ENCODE results near the gene CCSER1.

Gene CCSER1

DNA sequence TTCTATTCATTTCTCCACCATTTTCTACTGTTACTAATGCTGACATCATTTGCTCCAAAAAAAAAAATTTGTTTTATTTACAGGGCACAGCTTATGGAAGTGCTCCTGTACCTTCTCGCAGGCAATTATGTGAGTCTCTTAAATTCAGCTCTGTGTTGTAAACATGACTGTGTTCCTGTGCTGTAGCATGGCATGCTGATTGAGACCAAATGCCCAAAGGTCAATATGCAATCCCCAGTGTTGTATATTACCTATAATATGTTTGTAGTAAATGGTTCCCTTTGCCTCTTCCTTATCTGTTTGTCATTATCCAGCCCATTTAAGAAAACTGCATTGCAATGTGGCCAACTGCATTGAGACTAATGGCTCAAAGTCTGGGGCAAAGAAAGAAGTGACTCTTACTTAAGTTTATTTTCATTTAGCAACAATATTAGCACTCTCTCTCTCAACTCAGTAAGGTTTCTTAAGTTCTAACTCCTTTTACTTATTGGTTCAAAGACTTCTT is 1156.6 kb downstream of the CCSER1 start:
- Histone ChIP-seq H3K9ac (ENCODE audit: low read depth, low read length, poor library complexity) (no peak overlapping the region), H3K18ac (ENCODE audit: low read length) (no peak overlapping the region), H2AFZ (ENCODE audit: low read length) (no peak overlapping the region), H3K27me3 (ENCODE audit: control insufficient read depth in 3 of 3, insufficient read depth in 3 of 3, low read depth in 1 of 3, low read length in 3 of 3) (no peaks in the 10 kb centered on the region), H3K14ac (ENCODE audit: low read length) (no peak overlapping the region), H3K9me3 (replicated peaks in 1 of 2; ENCODE audit: control insufficient read depth in 2 of 2, insufficient read depth in 1 of 2, low read depth in 1 of 2, low read length in 2 of 2) (no peaks in the 10 kb centered on the region), H3K4me3 (ENCODE audit: low read length in 2 of 2) (no peak overlapping the region), H3K27ac (replicated peaks; ENCODE audit: low read length) (no peak overlapping the region), H2AK5ac (ENCODE audit: low read depth, low read length) (no peak overlapping the region), H4K91ac (ENCODE audit: low read depth, low read length, poor library complexity) (no peak overlapping the region), H2BK12ac (ENCODE audit: low read length) (no peak overlapping the region), H2BK5ac (ENCODE audit: low read length) (no peak overlapping the region), H2BK120ac (ENCODE audit: low read depth, low read length) (no peak overlapping the region), H3K23ac (ENCODE audit: low read depth, low read length, poor library complexity) (no peak overlapping the region), H3K4me1 (ENCODE audit: control insufficient read depth in 2 of 2, insufficient read depth in 1 of 2, low read depth in 1 of 2, low read length in 2 of 2) (no peaks in the 10 kb centered on the region), H4K8ac (ENCODE audit: low read depth, low read length) (no peak overlapping the region), H3K4ac (ENCODE audit: low read length) (no peak overlapping the region), H3K79me1 (ENCODE audit: low read depth, low read length) (no peaks in the 10 kb centered on the region), H2BK15ac (ENCODE audit: low read length) (no peak overlapping the region), H3K4me2 (ENCODE audit: insufficient read depth, low read length, poor library complexity, severe bottlenecking) (no peak overlapping the region), H3K36me3 (replicated peaks in 1 of 2; ENCODE audit: control insufficient read depth in 2 of 2, insufficient read depth in 2 of 2, low read length in 2 of 2) (no peaks in the 10 kb centered on the region)
- WGBS, 2 donors (ENCODE audit: extremely low coverage in 2 of 2, insufficient read length in 2 of 2, insufficient replicate concordance in 1 of 2): no CpG with 5 or more reads among the region's 1 CpG
- DNase-seq (ENCODE audit: low spot score): no peak

DNA sequence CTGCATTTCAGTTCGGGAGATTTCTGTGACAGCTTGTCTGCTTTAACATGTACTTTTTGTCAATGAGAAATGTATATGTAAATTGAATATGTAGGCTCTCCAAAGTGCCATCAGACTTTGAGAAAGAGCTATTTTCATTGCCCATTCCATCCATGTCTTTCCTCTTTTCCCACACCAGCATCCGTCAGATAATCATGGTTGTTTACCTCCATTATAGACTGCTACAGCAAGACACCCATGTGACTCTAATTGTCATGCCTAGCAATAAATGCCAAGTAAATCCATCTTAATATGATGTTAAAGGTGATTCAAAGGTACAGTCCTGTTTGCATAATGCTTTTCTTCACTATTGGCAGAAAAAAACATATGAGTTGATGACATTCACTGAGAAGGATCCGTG is 1157.3 kb downstream of the CCSER1 start:
- Histone ChIP-seq H3K4me1 (ENCODE audit: control insufficient read depth in 2 of 2, insufficient read depth in 1 of 2, low read depth in 1 of 2, low read length in 2 of 2) (no peaks in the 10 kb centered on the region), H3K36me3 (replicated peaks in 1 of 2; ENCODE audit: control insufficient read depth in 2 of 2, insufficient read depth in 2 of 2, low read length in 2 of 2) (no peaks in the 10 kb centered on the region), H3K27me3 (ENCODE audit: control insufficient read depth in 3 of 3, insufficient read depth in 3 of 3, low read depth in 1 of 3, low read length in 3 of 3) (no peaks in the 10 kb centered on the region), H3K9ac (ENCODE audit: low read depth, low read length, poor library complexity) (no peak overlapping the region), H3K4ac (ENCODE audit: low read length) (no peak overlapping the region), H2BK5ac (ENCODE audit: low read length) (no peak overlapping the region), H3K79me1 (ENCODE audit: low read depth, low read length) (no peaks in the 10 kb centered on the region), H3K4me3 (ENCODE audit: low read length in 2 of 2) (no peak overlapping the region), H3K9me3 (replicated peaks in 1 of 2; ENCODE audit: control insufficient read depth in 2 of 2, insufficient read depth in 1 of 2, low read depth in 1 of 2, low read length in 2 of 2) (no peaks in the 10 kb centered on the region), H2AK5ac (ENCODE audit: low read depth, low read length) (no peak overlapping the region), H3K14ac (ENCODE audit: low read length) (no peak overlapping the region), H2BK15ac (ENCODE audit: low read length) (no peak overlapping the region), H3K4me2 (ENCODE audit: insufficient read depth, low read length, poor library complexity, severe bottlenecking) (no peak overlapping the region), H3K23ac (ENCODE audit: low read depth, low read length, poor library complexity) (no peak overlapping the region), H3K18ac (ENCODE audit: low read length) (no peak overlapping the region), H2BK120ac (ENCODE audit: low read depth, low read length) (no peak overlapping the region), H4K91ac (ENCODE audit: low read depth, low read length, poor library complexity) (no peak overlapping the region), H2AFZ (ENCODE audit: low read length) (no peak overlapping the region), H4K8ac (ENCODE audit: low read depth, low read length) (no peak overlapping the region), H3K27ac (replicated peaks; ENCODE audit: low read length) (no peak overlapping the region), H2BK12ac (ENCODE audit: low read length) (no peak overlapping the region)
- DNase-seq (ENCODE audit: low spot score): no peak
- WGBS, 2 donors (ENCODE audit: extremely low coverage in 2 of 2, insufficient read length in 2 of 2, insufficient replicate concordance in 1 of 2): no CpG with 5 or more reads among the region's 3 CpGs

DNA sequence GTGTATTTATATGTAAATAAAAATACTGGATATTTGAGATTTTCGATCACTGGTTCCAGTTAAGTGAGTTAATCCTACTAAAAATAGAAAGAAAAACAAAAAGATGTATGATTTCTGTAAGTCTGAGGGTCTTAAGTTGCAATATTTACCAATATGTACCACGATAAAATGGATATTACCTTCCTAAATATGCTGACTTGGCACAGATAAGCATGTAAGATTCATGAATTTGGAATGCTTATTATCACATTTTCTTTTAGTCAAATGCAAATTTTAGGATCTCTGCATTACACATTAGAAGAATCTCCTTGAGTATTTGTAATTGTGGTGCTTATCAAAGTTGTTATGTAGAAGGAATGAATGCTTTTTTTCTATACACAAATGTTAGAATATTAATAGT is 1158.3 kb downstream of the CCSER1 start:
- no peak overlapping the region for H3K27ac ChIP-seq (replicated peaks; ENCODE audit: low read length)
- H3K4ac ChIP-seq (ENCODE audit: low read length): no peak overlapping the region
- H3K36me3 ChIP-seq (replicated peaks in 1 of 2; ENCODE audit: control insufficient read depth in 2 of 2, insufficient read depth in 2 of 2, low read length in 2 of 2): no peaks in the 10 kb centered on the region
- DNase-seq (ENCODE audit: low spot score): no peak
- WGBS, 2 donors (ENCODE audit: extremely low coverage in 2 of 2, insufficient read length in 2 of 2, insufficient replicate concordance in 1 of 2): no CpG with 5 or more reads among the region's 2 CpGs
- H3K27me3 ChIP-seq (ENCODE audit: control insufficient read depth in 3 of 3, insufficient read depth in 3 of 3, low read depth in 1 of 3, low read length in 3 of 3): no peaks in the 10 kb centered on the region
- no peak overlapping the region for H3K4me2 ChIP-seq (ENCODE audit: insufficient read depth, low read length, poor library complexity, severe bottlenecking)
- H3K4me3 ChIP-seq (ENCODE audit: low read length in 2 of 2): no peak overlapping the region
- H2BK12ac ChIP-seq (ENCODE audit: low read length): no peak overlapping the region
- H3K79me1 ChIP-seq (ENCODE audit: low read depth, low read length): no peaks in the 10 kb centered on the region
- H2AK5ac ChIP-seq (ENCODE audit: low read depth, low read length): no peak overlapping the region
- H4K8ac ChIP-seq (ENCODE audit: low read depth, low read length): no peak overlapping the region
- H3K14ac ChIP-seq (ENCODE audit: low read length): no peak overlapping the region
- no peak overlapping the region for H3K18ac ChIP-seq (ENCODE audit: low read length)
- no peak overlapping the region for H2BK15ac ChIP-seq (ENCODE audit: low read length)
- H2AFZ ChIP-seq (ENCODE audit: low read length): no peak overlapping the region
- H3K23ac ChIP-seq (ENCODE audit: low read depth, low read length, poor library complexity): no peak overlapping the region
- no peaks in the 10 kb centered on the region for H3K4me1 ChIP-seq (ENCODE audit: control insufficient read depth in 2 of 2, insufficient read depth in 1 of 2, low read depth in 1 of 2, low read length in 2 of 2)
- no peaks in the 10 kb centered on the region for H3K9me3 ChIP-seq (replicated peaks in 1 of 2; ENCODE audit: control insufficient read depth in 2 of 2, insufficient read depth in 1 of 2, low read depth in 1 of 2, low read length in 2 of 2)
- H2BK5ac ChIP-seq (ENCODE audit: low read length): no peak overlapping the region
- no peak overlapping the region for H2BK120ac ChIP-seq (ENCODE audit: low read depth, low read length)
- H4K91ac ChIP-seq (ENCODE audit: low read depth, low read length, poor library complexity): no peak overlapping the region
- no peak overlapping the region for H3K9ac ChIP-seq (ENCODE audit: low read depth, low read length, poor library complexity)

DNA sequence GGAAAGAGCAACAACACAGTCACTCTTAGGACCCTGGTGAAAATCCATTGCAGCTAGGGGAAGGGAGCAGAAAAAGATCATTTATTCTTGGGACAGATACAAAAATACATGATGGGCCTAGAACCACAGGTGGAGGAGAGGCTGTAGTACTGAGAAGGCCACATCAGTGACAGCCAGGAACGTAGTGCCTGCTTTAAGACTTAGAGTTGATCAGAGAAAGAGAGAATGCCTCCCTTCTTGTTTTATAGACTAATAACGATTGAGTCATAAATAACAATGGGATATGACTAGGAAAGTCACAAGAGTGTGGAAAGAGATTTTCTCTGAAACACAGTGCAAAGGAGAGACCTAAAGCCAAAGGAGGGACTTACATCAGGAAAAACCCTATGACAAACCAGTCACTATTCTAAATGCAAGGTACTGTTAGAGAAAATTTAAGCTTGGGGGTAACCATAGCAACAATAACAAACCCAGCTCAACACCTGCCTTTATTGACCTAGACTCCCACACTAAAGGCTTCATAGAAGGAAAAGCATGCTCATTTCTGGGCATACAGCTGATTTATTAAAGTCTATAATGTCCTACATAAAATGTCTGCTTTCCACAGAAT is 1161.6 kb downstream of the CCSER1 start:
- no peak overlapping the region for H2AK5ac ChIP-seq (ENCODE audit: low read depth, low read length)
- H3K18ac ChIP-seq (ENCODE audit: low read length): no peak overlapping the region
- H3K4ac ChIP-seq (ENCODE audit: low read length): no peak overlapping the region
- H3K4me2 ChIP-seq (ENCODE audit: insufficient read depth, low read length, poor library complexity, severe bottlenecking): no peak overlapping the region
- no peak for DNase-seq (ENCODE audit: low spot score)
- no peak overlapping the region for H2AFZ ChIP-seq (ENCODE audit: low read length)
- no peaks in the 10 kb centered on the region for H3K9me3 ChIP-seq (replicated peaks in 1 of 2; ENCODE audit: control insufficient read depth in 2 of 2, insufficient read depth in 1 of 2, low read depth in 1 of 2, low read length in 2 of 2)
- no peak overlapping the region for H3K23ac ChIP-seq (ENCODE audit: low read depth, low read length, poor library complexity)
- no peak overlapping the region for H2BK5ac ChIP-seq (ENCODE audit: low read length)
- H2BK15ac ChIP-seq (ENCODE audit: low read length): no peak overlapping the region
- no peaks in the 10 kb centered on the region for H3K27me3 ChIP-seq (ENCODE audit: control insufficient read depth in 3 of 3, insufficient read depth in 3 of 3, low read depth in 1 of 3, low read length in 3 of 3)
- no CpG with 5 or more reads among the region's 2 CpGs for WGBS, 2 donors (ENCODE audit: extremely low coverage in 2 of 2, insufficient read length in 2 of 2, insufficient replicate concordance in 1 of 2)
- no peak overlapping the region for H3K14ac ChIP-seq (ENCODE audit: low read length)
- no peak overlapping the region for H3K4me3 ChIP-seq (ENCODE audit: low read length in 2 of 2)
- no peaks in the 10 kb centered on the region for H3K4me1 ChIP-seq (ENCODE audit: control insufficient read depth in 2 of 2, insufficient read depth in 1 of 2, low read depth in 1 of 2, low read length in 2 of 2)
- no peak overlapping the region for H2BK120ac ChIP-seq (ENCODE audit: low read depth, low read length)
- no peak overlapping the region for H4K8ac ChIP-seq (ENCODE audit: low read depth, low read length)
- no peak overlapping the region for H4K91ac ChIP-seq (ENCODE audit: low read depth, low read length, poor library complexity)
- H3K79me1 ChIP-seq (ENCODE audit: low read depth, low read length): no peaks in the 10 kb centered on the region
- H3K9ac ChIP-seq (ENCODE audit: low read depth, low read length, poor library complexity): no peak overlapping the region
- no peak overlapping the region for H3K27ac ChIP-seq (replicated peaks; ENCODE audit: low read length)
- H3K36me3 ChIP-seq (replicated peaks in 1 of 2; ENCODE audit: control insufficient read depth in 2 of 2, insufficient read depth in 2 of 2, low read length in 2 of 2): no peaks in the 10 kb centered on the region
- H2BK12ac ChIP-seq (ENCODE audit: low read length): no peak overlapping the region
